HG03571 (cell line): ENCODE data around the gene NDUFV1.
"Not testable (repeated sequence)": the region's sequence is repeated elsewhere in the genome, so short reads cannot be mapped to it uniquely, and the experiment has no call there.

Source experiments
- ATAC-seq: cut with Tn5 transposase; IDR thresholded peaks from one replicate; pipeline ENCODE4 v1.9.1; 2021; ENCODE audit not compliant: unreplicated experiment

The NDUFV1 gene

DNA sequence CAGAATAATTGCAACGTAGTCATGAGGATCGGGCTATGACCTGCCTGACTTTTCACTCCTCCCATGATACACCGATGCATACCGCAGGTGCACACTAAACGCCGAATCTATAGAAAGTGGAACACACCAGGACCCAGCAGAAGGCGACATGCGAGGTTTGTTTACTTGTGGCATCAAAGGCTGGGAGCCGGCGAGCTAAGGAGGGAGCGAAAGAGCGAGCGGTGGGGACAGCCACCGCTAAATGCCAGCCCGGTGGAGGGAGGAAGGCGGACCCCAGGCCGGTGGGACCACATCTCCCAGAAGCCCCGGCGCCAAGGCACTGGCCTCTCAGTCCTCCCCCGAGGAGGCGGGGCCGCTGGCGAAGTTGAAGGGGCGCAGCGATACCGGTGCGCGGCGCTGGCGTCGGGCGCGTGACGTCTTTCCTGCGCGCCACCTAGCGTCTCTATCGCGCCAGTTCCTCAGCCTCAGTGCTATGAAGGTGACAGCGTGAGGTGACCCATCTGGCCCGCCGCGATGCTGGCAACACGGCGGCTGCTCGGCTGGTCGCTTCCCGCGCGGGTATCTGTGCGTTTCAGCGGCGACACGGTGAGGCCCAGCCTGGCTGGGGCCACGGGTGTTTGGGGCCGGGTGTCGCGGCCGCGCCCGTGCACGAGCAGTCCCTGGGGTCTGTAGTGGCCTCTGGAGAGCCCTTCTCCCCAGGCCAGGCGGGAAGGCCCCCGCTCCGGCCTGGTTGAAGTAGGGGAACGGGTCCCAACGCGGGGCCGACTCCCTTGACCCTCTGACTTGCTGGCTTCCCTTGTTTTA lies at the start of gene NDUFV1:
Gene NDUFV1, plus strand, starts transcription at position 445 of the 804 bp plus-strand sequence. Its CDS starts 69 bp downstream, at position 514.
- peak; percentile 92 for ATAC-seq

DNA sequence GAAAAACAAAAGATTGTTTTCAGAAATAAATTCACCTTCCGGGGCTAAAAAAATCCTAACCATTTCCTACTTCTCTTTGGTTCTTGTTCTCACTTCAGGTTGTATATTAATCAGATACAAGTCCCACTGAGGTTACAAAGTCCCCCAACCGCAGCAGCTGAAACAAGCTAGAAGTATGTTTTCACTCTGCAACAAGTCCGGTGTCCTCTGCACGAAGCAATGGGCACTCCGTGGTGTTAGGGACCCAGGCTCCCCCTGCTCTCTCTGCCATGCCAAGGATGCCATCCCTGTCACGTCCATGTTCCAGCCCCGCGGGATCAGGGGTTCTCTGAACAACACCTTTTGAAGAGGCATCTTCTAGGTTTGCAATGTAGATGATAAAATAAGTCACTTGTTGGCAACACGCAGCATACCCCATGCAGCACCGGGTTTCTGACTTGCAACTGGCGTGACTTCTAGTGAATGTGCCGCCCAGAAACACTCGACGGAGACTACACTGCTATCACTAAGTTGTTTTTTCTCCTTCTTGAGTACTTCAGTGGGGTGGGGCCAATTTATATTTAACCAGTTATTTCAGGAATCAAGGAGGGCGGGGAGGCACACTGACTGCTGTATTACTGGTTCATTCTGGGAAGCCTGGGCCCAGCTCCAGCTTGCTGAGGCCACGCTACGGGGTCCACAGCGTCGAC lies 48.5 kb upstream of the NDUFV1 start:
- no peak for ATAC-seq

DNA sequence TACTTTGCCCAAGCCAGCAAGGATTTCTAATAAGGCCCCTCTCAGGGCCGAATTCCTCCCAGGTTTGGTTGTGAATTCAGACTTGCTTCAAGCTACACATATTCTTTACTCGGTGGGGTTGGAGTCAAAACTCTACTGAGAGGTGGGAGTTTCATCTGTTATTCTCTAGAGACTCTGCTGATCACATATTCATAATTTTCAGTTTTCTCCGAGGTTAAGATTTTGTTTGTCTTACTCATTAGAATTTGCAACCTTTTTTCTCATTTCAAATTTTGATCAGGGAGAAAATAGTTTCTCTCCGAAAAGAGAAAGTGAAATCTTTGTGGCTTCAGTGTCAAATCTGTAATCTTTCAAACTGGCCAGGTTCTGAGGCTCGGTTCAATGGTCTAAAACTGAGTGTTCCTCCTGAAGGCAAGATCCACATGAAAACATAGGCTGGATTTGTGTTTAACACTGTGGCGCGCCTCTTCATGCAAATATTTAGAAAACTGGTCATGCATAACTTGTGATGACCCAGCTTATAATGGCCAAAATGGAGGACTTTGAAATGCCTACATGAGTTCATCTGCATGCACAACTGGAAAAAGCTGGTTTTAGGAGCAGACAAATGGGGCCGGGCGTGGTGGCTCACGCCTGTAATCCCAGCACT lies 44.6 kb upstream of the NDUFV1 start:
- ATAC-seq = peak; percentile 55

DNA sequence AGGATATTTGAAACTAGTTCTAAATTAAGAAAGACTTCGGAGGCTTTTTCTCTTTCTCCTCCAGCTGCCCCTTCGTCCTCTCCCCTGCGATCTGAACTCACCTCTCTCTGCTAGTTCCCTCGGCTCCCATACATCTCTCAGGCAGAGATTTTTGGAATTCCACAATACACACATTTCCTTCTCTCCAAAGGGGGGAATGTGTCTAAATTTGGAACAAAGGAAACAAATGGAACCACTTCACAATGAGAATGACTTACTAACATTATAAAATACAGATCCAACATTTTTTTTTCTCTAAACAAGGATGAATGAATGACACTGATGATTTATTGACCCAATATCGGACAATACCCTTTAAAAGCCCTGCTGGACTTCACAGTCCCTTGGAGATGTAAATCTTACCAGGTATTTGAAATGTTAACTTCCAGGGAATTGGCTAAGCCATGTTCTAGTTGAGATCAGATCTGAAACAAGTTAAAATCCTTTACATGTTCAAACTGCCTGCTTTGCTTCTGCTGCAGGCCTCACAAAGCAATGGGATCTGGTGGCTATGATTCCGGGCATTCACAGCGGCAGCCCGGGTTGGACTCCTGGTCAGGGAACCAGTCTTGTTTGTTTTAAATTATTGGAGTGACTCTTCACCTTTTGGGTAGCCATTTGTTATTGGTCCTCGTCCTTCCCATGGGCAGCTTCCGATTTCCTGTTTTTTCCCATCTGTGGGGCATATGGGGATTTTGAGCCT lies 43.6 kb upstream of the NDUFV1 start:
- no peak for ATAC-seq

DNA sequence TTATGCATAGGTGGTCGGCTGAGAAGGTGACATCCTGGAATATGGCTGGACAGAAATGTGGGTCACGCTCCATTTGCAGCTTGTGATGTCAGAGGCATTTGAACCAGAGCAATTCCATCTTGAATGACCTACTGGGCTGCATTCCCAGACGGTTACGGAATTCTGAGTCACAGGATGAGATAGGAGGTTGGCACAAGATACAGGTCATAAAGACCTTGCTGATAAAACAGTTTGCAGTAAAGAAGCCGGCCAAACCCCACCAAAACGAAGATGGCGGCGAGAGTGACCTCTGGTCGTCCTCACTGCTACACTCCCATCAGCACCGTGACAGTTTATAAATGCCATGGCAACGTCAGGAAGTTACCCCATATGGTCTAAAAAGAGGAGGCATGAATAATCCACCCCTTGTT lies 43.0 kb upstream of the NDUFV1 start:
- ATAC-seq = not testable (repeated sequence)

DNA sequence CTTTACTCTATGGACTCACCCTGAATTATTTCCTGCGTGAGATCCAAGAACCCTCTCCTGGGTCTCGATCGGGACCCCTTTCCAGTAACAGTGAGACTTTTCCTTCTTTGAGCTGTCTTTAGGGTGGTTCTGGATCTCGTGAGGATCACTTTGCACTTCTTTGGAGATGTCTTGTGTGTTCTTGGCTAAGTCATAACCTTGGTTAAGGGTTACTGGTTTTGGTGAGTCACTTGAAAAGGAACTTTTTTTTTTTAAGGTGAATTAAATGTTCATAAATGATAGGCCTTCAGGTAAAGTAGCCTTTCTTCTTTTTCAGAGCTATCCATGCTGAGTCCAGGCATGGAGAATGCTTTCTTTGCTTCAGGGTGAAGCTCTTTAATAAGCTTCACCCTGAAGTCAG lies 42.5 kb upstream of the NDUFV1 start:
- no peak for ATAC-seq

DNA sequence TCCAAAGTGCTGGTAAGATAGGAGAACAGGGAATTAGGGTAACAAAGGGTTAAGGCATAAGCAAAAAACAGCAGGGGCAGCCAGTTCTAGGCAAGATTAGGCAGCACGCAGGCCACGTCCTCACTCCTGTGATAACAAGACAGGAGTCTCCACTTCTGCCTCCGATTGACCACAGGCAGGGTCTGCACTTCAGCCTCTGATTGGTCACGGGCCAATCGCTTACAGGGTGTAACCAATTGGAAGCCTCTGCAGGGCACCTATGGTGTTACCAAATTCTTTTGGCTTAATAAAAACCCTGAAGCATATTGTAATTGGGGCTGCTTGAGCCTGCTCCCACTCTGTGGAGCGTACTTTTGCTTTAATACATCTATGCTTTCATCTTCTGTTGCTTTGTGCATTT lies 35.3 kb upstream of the NDUFV1 start:
- ATAC-seq = no peak

DNA sequence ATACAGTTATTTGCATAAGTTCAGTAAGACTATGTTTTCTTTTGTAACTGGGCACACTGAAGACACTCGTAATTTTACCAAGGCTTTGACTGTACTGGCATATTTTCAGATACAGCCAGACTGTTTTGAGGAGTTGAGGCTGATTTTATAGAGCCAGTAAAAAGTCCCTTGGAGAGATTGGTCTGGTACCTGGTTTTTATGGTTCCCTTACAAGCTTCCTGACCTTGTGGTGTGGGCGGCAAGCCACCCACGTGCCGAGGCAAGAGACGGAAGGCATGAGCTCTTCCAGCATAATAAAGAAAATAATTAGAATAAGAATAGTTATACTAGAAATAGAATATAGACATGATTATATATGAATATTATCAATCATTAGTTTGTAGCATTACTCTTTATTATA lies 34.4 kb upstream of the NDUFV1 start:
- no peak for ATAC-seq

DNA sequence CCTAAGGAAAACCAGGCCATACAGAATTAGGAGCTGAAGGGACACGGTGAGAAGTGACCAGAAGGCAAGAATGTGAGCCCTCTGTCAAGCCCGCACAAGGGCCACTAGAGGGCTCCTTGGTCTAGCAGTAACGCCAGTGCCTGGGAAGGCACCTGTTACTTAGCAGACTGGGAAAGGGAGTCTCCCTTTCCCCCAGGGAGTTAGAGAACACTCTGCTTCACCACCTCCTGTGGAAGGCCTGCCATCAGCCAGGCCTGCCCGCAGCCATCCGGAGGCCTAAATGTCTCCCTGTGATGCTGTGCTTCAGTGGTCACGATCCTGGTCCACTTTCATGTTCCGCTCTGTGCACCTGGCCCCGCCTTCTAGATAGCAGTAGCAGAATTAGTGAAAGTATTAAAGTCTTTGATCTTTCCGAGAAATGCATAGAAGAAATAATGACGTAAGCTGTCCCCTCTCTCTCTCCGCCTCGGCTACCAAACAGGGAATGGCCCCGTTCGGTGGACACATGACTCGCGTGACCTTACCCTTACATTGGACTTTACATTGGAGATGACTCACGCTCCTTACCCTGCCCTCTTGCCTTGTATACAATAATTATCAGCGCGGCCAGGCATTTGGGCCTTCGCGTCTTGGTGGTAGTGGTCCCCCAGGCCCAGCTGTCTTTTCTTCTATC lies 33.9 kb upstream of the NDUFV1 start:
- no peak for ATAC-seq

DNA sequence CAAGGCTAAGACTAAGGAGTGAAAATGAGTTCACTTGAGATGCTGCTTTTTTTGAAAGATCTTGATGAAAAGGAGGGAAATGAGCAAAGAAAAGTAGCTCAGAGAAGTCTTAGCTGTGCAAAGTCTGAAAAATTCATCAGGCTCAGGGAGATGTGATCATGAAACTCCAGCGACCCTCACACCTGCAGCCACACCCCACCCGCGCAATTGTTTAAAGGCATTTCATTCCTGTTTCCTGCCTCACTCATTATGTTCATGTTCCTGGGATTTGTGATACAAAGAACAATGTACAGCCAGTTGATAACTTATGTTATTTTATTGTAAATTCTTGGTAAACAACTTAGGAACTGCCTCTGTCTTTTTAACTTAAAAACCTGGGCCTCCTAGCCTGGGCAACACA lies 31.8 kb upstream of the NDUFV1 start:
- ATAC-seq = no peak

DNA sequence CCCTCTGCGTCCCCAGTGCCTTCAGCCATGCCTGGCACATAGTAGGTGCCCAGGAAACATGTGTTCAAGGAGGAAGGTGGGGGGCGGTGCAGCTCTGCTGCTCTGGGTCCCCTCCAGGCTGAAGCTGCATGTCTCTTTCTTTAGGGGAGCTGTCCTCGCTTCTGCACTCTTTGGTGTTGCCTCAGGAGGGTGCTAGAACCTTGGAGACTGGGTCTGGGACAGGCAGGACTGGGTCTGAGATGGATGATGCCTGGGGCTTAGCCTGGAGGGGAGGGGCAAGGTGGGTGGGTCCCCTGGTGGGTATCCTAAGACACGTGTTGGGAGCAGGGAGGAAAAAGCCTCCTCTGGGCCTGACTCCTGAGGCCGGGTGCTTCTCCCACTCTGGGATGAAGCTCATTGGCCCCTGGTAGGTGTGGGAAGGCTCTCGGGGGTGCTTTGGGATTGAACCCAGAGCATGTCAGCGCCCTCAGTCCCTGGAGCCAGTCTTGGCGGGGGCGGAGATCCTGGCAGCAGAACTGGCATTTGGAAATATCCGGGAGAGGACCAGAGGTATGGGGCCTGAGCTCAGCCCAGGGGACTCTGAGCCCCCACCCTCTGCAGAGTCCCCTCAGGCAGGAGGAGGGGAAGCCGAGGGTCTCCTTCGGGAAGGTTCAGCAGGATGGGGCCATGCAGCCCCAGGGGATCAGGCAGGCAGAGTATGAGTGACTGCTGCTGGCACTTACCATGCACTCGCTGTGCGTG lies 29.8 kb upstream of the NDUFV1 start:
- no peak for ATAC-seq

DNA sequence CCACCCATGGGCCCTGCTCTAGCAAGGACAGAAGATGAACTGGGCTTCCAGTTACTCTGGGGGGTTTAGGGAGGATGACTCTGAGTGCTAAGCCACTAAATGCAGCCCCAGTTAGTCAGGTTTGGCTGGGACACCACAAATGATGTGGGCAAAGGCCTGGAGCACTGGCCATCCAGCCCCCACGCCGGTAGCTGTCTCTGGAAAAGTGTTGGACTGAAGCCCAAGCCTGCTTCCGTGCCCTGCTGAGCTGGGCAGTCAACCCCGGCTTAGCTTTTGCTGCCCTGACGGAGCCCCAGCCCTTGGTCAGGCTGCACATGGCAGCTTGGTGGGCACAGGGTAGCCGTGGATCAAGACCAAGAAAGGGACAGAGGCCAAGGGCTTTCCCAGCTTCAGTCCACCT lies 28.8 kb upstream of the NDUFV1 start:
- ATAC-seq = no peak

DNA sequence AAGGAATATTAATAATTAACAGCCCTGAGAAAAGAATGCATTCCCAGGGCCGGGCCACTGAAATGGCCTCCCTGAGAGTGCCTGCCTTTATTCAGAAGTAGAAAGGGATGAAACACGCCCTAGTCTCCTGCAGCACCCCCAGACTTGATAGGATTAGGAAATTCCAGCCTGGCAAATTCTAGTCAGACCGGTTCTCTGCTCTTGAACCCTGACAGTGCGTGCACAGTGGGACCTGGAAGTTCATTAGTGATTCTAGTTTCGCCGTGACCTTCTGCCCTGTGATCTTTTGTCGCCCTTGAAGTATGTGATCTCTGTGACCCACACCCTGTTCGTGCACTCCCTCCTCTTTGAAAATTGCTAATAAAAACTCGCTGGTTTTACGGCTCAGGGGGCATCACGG lies 25.3 kb upstream of the NDUFV1 start:
- no peak for ATAC-seq

DNA sequence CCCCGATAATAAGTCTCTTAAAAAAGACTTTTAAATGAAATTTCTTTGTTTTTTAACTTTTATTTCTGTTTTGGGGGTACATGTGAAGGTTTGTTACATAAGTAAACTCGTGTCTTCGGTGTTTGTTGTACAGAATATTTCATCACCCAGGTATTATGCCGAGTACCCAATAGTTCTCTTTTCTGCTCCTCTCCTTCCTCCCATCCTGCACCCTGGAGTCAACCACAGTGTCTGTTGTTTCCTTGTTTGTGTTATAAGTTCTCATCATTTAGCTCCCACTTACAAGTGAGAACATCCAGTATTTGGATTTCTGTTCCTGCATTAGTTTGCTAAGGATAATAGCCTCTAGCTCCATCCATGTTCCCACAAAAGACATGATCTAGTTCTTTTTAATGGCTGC lies 24.7 kb upstream of the NDUFV1 start:
- ATAC-seq = no peak

DNA sequence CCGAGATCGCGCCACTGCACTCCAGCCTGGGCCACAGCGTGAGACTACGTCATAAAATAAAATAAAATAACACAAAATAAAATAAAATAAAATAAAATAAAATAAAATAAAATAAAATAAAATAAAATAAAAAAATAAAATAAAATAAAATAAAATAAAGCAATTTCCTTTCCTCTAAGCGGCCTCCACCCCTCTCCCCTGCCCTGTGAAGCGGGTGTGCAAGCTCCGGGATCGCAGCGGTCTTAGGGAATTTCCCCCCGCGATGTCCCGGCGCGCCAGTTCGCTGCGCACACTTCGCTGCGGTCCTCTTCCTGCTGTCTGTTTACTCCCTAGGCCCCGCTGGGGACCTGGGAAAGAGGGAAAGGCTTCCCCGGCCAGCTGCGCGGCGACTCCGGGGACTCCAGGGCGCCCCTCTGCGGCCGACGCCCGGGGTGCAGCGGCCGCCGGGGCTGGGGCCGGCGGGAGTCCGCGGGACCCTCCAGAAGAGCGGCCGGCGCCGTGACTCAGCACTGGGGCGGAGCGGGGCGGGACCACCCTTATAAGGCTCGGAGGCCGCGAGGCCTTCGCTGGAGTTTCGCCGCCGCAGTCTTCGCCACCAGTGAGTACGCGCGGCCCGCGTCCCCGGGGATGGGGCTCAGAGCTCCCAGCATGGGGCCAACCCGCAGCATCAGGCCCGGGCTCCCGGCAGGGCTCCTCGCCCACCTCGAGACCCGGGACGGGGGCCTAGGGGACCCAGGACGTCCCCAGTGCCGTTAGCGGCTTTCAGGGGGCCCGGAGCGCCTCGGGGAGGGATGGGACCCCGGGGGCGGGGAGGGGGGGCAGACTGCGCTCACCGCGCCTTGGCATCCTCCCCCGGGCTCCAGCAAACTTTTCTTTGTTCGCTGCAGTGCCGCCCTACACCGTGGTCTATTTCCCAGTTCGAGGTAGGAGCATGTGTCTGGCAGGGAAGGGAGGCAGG lies 23.2 kb upstream of the NDUFV1 start, which contains the start of gene GSTP1:
Gene GSTP1, plus strand, starts transcription at position 566 of the 958 bp plus-strand sequence. Its CDS starts 32 bp downstream, at position 598.
- peak; percentile 51 for ATAC-seq

DNA sequence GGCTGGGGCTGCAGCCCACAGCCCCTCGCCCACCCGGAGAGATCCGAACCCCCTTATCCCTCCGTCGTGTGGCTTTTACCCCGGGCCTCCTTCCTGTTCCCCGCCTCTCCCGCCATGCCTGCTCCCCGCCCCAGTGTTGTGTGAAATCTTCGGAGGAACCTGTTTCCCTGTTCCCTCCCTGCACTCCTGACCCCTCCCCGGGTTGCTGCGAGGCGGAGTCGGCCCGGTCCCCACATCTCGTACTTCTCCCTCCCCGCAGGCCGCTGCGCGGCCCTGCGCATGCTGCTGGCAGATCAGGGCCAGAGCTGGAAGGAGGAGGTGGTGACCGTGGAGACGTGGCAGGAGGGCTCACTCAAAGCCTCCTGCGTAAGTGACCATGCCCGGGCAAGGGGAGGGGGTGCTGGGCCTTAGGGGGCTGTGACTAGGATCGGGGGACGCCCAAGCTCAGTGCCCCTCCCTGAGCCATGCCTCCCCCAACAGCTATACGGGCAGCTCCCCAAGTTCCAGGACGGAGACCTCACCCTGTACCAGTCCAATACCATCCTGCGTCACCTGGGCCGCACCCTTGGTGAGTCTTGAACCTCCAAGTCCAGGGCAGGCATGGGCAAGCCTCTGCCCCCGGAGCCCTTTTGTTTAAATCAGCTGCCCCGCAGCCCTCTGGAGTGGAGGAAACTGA lies 22.4 kb upstream of the NDUFV1 start:
- no peak for ATAC-seq

DNA sequence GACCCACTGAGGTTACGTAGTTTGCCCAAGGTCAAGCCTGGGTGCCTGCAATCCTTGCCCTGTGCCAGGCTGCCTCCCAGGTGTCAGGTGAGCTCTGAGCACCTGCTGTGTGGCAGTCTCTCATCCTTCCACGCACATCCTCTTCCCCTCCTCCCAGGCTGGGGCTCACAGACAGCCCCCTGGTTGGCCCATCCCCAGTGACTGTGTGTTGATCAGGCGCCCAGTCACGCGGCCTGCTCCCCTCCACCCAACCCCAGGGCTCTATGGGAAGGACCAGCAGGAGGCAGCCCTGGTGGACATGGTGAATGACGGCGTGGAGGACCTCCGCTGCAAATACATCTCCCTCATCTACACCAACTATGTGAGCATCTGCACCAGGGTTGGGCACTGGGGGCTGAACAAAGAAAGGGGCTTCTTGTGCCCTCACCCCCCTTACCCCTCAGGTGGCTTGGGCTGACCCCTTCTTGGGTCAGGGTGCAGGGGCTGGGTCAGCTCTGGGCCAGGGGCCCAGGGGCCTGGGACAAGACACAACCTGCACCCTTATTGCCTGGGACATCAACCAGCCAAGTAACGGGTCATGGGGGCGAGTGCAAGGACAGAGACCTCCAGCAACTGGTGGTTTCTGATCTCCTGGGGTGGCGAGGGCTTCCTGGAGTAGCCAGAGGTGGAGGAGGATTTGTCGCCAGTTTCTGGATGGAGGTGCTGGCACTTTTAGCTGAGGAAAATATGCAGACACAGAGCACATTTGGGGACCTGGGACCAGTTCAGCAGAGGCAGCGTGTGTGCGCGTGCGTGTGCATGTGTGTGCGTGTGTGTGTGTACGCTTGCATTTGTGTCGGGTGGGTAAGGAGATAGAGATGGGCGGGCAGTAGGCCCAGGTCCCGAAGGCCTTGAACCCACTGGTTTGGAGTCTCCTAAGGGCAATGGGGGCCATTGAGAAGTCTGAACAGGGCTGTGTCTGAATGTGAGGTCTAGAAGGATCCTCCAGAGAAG lies 21.6 kb upstream of the NDUFV1 start:
- ATAC-seq = no peak
